PC-3 (cell line): ENCODE measurements around the gene MAPK1. TPM values are rescaled to one million over a fixed set of nuclear protein-coding genes. Genes with fewer than 3 reads are reported as not detected.
"Not testable (repeated sequence)": the region's sequence is repeated elsewhere in the genome, so short reads cannot be mapped to it uniquely, and the experiment has no call there.

Experiments
- ATAC-seq: fragments of 200-7000 bp; cut with Tn5 transposase; 2 replicates; pipeline ENCODE4 v1.9.1; 2020; ENCODE audit warnings: mild to moderate bottlenecking, moderate library complexity
- BruUV-seq: library from RNA; stranded (reverse); fragments of 400-500 nt; replicated peaks from 2 replicates; lab custom pipeline; 2021; lab: Mats Ljungman, UMichigan
- CTCF ChIA-PET: fragments of 300-600 bp; sonication (Branson Sonifier 250); formaldehyde crosslinking; loops from one replicate; lab custom pipeline; 2022; ENCODE audit warnings: antibody characterized with exemption; lab: Charles Lee
- POLR2A ChIA-PET: fragments of 300-600 bp; sonication (Branson Sonifier 250); formaldehyde crosslinking; loops from one replicate; lab custom pipeline; 2022; ENCODE audit warnings: antibody characterized with exemption; ENCODE audit not compliant: unreplicated experiment; lab: Charles Lee
- DNase-seq: peaks from one replicate; pipeline ENCODE4 v3.0.0-alpha.2; 2015
- H2AFZ ChIP-seq: fragments of 300-600 bp; sonication (generic); 2 replicates; pipeline ENCODE4 v1.6.0; 2016; ENCODE audit warnings: antibody characterized with exemption, low read length
- H3F3A ChIP-seq: fragments of 300-600 bp; sonication (generic); one replicate; pipeline ENCODE4 v1.6.0; 2017; ENCODE audit warnings: antibody characterized with exemption, low read length, control low read depth, mild to moderate bottlenecking; ENCODE audit not compliant: unreplicated experiment
- H3K27ac ChIP-seq: fragments of 300-600 bp; sonication (generic); 2 replicates; pipeline ENCODE4 v1.5.1; 2016; ENCODE audit warnings: mild to moderate bottlenecking, low read length
- H3K27me3 ChIP-seq: fragments of 300-600 bp; sonication (generic); 2 replicates; pipeline ENCODE4 v1.6.1; 2016; ENCODE audit warnings: low read length, mixed read lengths
- H3K36me3 ChIP-seq: fragments of 300-600 bp; sonication (generic); 2 replicates; pipeline ENCODE4 v1.6.1; 2016; ENCODE audit warnings: low read depth, mixed run types, low read length, mixed read lengths
- H3K4me1 ChIP-seq: fragments of 300-600 bp; sonication (generic); 2 replicates; pipeline ENCODE4 v1.5.1; 2016; ENCODE audit warnings: low read length; ENCODE audit not compliant: insufficient read depth
- H3K4me2 ChIP-seq: fragments of 300-600 bp; sonication (generic); 2 replicates; pipeline ENCODE4 v1.6.0; 2016; ENCODE audit warnings: low read length
- H3K4me3 ChIP-seq: fragments of 300-600 bp; sonication (generic); 2 replicates; pipeline ENCODE4 v1.5.1; 2016; ENCODE audit warnings: mild to moderate bottlenecking, low read length, mixed read lengths
- H3K79me2 ChIP-seq: fragments of 300-600 bp; sonication (generic); 2 replicates; pipeline ENCODE4 v1.6.1; 2017; ENCODE audit warnings: low read length, mixed read lengths
- H3K9ac ChIP-seq: fragments of 300-600 bp; sonication (generic); 2 replicates; pipeline ENCODE4 v1.6.0; 2016; ENCODE audit warnings: mild to moderate bottlenecking, low read length
- H3K9me2 ChIP-seq: fragments of 300-600 bp; sonication (generic); replicated peaks from 2 replicates; pipeline ENCODE4 v1.6.1; 2016; ENCODE audit warnings: mixed run types, low read length, mixed read lengths
- H3K9me3 ChIP-seq: fragments of 300-600 bp; sonication (generic); 2 replicates; pipeline ENCODE4 v1.6.1; 2016; ENCODE audit warnings: low read length, mixed read lengths
- H4K20me1 ChIP-seq: fragments of 300-600 bp; sonication (generic); 2 replicates; pipeline ENCODE4 v1.6.1; 2016; ENCODE audit warnings: low read length, mixed read lengths
- EZH2 ChIP-seq: fragments of 300-600 bp; sonication (generic); IDR thresholded peaks from one replicate; pipeline ENCODE4 v1.6.1; 2017; ENCODE audit warnings: antibody characterized with exemption, mild to moderate bottlenecking, low read length; ENCODE audit not compliant: unreplicated experiment
- EZH2phosphoT487 ChIP-seq: fragments of 300-600 bp; sonication (generic); IDR thresholded peaks from 2 replicates; pipeline ENCODE4 v1.6.1; 2018; ENCODE audit warnings: mild to moderate bottlenecking, antibody characterized with exemption, low read length, borderline replicate concordance
- intact Hi-C: fragments of 100-400 bp; cut with micrococcal nuclease; formaldehyde crosslinking; loops from 2 replicates; pipeline ENCODE4 v1.9.0; 2023
- total RNA-seq: library from RNA; depleted of rRNA; stranded (reverse); fragments of >200 nt; gene quantifications from 2 replicates; pipeline ENCODE4 v1.2.3, GENCODE V29; 2014
- TF ChIP-seq, protein P1 (sequence below): fragments of 300-600 bp; sonication (generic); conservative IDR thresholded peaks from 2 replicates; pipeline ENCODE4 v1.5.1; 2017; ENCODE audit warnings: antibody characterized with exemption, low read depth, mild to moderate bottlenecking, low read length

MAPK1 gene
- total RNA-seq, 1 experiment from 2014 or later = 25.1 TPM

DNA sequence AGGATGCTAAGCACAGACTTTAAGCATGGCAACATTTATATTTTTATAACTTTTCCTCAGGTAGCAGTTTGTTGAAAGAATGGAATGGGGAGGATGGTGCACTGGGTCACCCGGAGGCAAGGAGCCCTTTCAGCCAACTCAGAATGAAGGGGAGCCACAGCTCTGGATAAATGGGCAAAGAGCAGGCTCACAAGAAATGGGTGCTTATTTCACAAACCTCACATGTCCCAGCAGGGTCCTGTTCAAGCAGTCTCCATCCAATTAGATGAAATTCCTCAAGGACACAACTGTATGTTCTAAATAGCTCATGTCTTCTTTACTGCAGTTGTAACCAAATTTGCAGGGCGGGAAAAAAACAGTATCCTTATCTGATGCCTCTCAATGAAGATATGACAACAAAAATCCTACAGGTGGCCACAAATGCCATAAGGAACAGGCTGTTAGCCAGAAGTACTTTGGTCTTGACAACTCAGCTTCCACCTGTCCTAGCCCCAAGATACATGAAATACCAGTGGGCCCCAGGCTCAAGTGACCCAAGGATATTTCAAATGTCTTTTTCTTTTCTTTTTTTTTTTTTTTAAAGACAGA is 48.2 kb downstream of the MAPK1 start:
- H3K27ac ChIP-seq = no peak overlapping the region
- TF ChIP-seq EZH2 (no peak), EZH2phosphoT487 (no peak)
- TF ChIP-seq, protein P1, sequence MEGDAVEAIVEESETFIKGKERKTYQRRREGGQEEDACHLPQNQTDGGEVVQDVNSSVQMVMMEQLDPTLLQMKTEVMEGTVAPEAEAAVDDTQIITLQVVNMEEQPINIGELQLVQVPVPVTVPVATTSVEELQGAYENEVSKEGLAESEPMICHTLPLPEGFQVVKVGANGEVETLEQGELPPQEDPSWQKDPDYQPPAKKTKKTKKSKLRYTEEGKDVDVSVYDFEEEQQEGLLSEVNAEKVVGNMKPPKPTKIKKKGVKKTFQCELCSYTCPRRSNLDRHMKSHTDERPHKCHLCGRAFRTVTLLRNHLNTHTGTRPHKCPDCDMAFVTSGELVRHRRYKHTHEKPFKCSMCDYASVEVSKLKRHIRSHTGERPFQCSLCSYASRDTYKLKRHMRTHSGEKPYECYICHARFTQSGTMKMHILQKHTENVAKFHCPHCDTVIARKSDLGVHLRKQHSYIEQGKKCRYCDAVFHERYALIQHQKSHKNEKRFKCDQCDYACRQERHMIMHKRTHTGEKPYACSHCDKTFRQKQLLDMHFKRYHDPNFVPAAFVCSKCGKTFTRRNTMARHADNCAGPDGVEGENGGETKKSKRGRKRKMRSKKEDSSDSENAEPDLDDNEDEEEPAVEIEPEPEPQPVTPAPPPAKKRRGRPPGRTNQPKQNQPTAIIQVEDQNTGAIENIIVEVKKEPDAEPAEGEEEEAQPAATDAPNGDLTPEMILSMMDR = no peak
- H3K79me2 ChIP-seq = peaks cover 66% of the 10 kb centered on the region
- no peak overlapping the region for H2AFZ ChIP-seq
- H3K9ac ChIP-seq = no peak overlapping the region
- H3K4me3 ChIP-seq = no peak overlapping the region
- ATAC-seq (no peak), DNase-seq (no peak)
- H3K36me3 ChIP-seq = no peaks in the 10 kb centered on the region
- ChIA-PET CTCF (no interaction called here), POLR2A (no interaction called here)
- H3K9me3 ChIP-seq = no peaks in the 10 kb centered on the region
- H3K9me2 ChIP-seq = no peaks in the 10 kb centered on the region
- H3K4me1 ChIP-seq = peaks cover 19% of the 10 kb centered on the region
- H3K27me3 ChIP-seq = no peaks in the 10 kb centered on the region
- no peaks in the 10 kb centered on the region for H3F3A ChIP-seq
- BruUV-seq = no TSS peak
- H3K4me2 ChIP-seq = no peak overlapping the region
- intact Hi-C loops = loop anchor here (5.0 kb wide), 1 partner anchor 48 kb away; the partner anchor contains the start of gene MAPK1
- H4K20me1 ChIP-seq = peaks cover 3% of the 10 kb centered on the region

DNA sequence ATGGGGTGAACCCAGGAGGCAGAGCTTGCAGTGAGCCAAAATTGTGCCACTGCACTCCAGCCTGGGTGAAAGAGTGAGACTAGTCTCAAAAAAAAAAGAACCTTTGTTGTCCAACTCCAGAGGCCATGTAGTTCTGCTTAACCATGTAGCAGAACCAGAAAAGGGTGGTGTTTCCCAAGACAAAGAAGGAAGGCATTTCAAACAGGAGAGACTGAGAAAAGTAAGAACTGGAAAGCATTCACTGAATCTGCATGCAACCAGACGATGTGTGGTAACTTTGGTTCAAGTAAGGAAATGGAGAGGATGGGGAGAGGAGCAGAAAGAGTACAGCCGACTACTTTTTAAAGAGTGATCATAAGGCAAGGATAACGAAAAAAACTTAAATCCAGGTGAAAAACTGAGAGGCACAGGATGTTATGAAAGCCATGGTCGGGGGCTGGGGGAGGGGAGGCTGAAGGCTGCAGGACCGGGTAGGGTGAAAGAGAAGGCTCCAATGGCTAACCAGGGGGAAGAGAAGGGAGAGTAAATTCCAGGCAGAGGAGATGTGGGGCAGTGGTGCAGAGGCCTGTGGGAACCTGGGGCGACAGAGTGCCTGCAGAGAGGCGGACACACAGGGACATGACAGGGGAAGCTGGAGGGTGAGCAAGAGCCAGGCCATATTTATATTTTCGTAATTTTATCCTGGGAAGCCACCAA is 48.8 kb downstream of the MAPK1 start:
- H3K9me3 ChIP-seq = no peaks in the 10 kb centered on the region
- H3K4me1 ChIP-seq = peaks cover 16% of the 10 kb centered on the region
- ATAC-seq (no peak), DNase-seq (no peak)
- ChIA-PET CTCF (no interaction called here), POLR2A (no interaction called here)
- H3K4me3 ChIP-seq = no peak overlapping the region
- H3K79me2 ChIP-seq = peaks cover 67% of the 10 kb centered on the region
- H3K36me3 ChIP-seq = no peaks in the 10 kb centered on the region
- no peak overlapping the region for H3K27ac ChIP-seq
- TF ChIP-seq EZH2 = no peak
- TF ChIP-seq, protein P1 = no peak
- no peak for TF ChIP-seq EZH2phosphoT487
- no peak overlapping the region for H3K9ac ChIP-seq
- no peaks in the 10 kb centered on the region for H3K9me2 ChIP-seq
- H3F3A ChIP-seq = no peaks in the 10 kb centered on the region
- H3K27me3 ChIP-seq = no peaks in the 10 kb centered on the region
- no TSS peak for BruUV-seq
- no peak overlapping the region for H2AFZ ChIP-seq
- no peaks in the 10 kb centered on the region; the same call in 1 of the 2 replicates for H4K20me1 ChIP-seq
- intact Hi-C loops = loop anchor here (5.0 kb wide), 1 partner anchor 49 kb away; the partner anchor contains the start of gene MAPK1
- no peak overlapping the region for H3K4me2 ChIP-seq

DNA sequence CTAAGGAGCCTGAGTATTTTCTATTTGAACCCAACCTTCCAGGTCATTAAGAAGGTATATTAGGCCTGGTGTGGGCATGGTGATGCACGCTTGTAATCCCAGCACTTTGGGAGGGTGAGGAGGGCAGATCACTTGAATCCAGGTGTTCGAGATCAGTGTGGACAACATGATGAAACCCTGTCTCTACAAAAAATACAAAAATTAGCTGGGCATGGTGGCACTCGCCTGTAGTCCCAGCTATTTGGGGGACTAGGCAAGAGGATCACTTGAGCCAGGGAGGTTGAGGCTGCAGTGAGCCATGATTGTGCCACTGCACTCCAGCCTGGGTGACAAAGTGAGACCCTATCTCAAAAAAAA is 50.0 kb downstream of the MAPK1 start:
- Histone ChIP-seq H3K4me1 (peaks cover 16% of the 10 kb centered on the region), H3K79me2 (peaks cover 65% of the 10 kb centered on the region), H3K27ac (peak overlapping the region; percentile 89), H3K9ac (peak overlapping the region; percentile 41), H3K4me2 (peak overlapping the region; percentile 59)
- ATAC-seq, H2AFZ ChIP-seq, H3K36me3 ChIP-seq, BruUV-seq, H4K20me1 ChIP-seq, H3K27me3 ChIP-seq, CTCF ChIA-PET, H3K9me2 ChIP-seq, H3F3A ChIP-seq, DNase-seq, H3K9me3 ChIP-seq, H3K4me3 ChIP-seq: not testable (repeated sequence)
- intact Hi-C loops = loop anchor here (5.0 kb wide), 1 partner anchor 50 kb away; the partner anchor contains the start of gene MAPK1
- POLR2A ChIA-PET = interaction anchor here (0.6 kb wide), 1 partner anchor 42 kb away, joined by 3 read pairs; no protein-coding TSS in a partner anchor
